Stimulated activated CD4-positive, alpha-beta T cell treated with anti-CD3 and anti-CD28 coated beads, Interleukin-2, amount 100 ng/mL, for 48 hours (primary cell): ENCODE data around the gene PSAP.

Experiments
- DNase-seq, 2 donors: peaks; one replicate each; pipeline ENCODE4 v3.0.0-alpha.2; 2020

PSAP gene

DNA sequence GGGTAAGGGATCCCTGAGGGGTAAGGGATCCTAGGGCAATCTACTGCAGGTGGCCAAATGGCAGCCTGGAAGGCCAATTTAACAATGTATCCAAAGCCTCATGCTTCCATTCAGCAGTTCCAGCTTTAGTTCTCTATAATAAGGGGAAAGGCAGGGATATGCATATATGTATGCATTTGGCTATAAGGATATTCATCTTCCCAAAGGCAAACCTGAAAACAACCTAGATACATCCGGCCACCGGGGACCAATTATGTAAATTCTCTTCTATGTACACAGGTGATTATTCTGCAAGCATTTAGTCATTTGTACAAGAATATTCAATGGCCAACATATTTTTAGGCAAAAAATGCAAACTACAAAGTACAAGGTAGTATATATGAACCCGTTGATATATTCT is 26.7 kb downstream of the PSAP start:
- no peak for DNase-seq

GRCh38 chr10:71823356-71823755 is 27.7 kb downstream of the PSAP start:
- no peak for DNase-seq

DNA sequence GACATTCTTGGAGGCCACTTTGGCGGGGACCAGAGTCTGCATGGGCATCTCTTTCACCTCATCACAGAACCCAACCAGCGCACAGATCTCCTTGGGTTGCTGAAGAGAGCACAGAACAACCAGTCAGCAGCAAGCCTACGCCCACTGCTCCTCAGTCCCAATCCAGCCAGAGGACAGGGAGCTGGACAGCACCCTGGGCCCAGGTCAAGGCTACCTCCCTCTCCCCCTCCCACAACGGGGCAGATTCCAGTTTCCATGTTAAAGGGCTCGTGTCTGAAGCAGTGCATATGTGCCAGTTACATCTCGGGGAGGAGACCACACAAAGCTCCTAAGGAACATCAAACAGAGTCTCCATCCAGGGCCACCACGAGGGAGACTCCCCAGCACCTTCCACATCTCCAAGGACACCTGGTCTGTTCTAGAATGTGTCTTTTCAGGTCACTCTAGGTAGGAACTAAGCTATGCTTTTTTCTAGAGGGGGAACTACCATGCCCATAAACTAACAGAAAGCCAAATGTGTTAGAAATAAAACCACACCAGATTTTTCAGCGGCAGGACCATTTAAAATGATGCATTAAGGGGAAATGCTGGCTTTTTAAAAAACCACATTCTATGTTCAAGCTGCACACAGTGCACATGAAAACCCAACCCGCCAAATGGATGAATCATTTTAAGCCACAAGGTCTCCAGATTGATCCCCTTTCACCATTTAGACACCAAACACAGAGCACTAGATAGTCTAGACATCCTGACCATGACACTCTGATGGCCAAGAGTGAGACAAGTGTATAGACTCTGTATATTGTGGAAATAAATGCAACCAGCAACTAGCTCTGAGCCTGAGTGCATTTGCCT is 28.9 kb downstream of the PSAP start:
- DNase-seq: no peak

GRCh38 chr10:71820966-71821365 is 30.1 kb downstream of the PSAP start:
- DNase-seq: no peak

DNA sequence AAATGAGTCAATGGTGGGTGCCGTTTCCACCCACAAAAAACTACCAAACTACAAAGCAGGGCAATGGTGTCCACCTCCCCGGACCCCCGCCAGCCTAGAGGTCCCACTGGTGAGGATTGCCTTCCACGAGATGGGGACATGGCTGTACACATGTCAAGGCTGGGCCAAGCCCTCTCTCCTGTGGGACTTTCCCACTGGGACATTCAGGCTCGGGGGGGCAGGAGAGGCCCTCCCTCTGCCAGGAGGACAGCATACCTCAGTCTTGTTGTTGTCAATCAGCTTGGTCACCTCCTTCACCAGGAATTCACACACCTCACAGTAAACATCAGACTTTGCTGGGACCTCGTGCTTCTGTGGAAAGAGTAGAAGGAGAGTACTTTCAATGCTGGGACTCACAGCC is 31.1 kb downstream of the PSAP start:
- DNase-seq: no peak

- DNase-seq: no peak
Observed at GRCh38 chr10:71819441-71819861, 31.6 kb downstream of the PSAP start.

- DNase-seq: no peak
Observed at GRCh38 chr10:71818674-71819260, 32.3 kb downstream of the PSAP start.

- DNase-seq: no peak
Observed at GRCh38 chr10:71817831-71818655, 33.0 kb downstream of the PSAP start.

- DNase-seq: no peak
Observed at GRCh38 chr10:71816936-71817618, 34.0 kb downstream of the PSAP start.

DNA sequence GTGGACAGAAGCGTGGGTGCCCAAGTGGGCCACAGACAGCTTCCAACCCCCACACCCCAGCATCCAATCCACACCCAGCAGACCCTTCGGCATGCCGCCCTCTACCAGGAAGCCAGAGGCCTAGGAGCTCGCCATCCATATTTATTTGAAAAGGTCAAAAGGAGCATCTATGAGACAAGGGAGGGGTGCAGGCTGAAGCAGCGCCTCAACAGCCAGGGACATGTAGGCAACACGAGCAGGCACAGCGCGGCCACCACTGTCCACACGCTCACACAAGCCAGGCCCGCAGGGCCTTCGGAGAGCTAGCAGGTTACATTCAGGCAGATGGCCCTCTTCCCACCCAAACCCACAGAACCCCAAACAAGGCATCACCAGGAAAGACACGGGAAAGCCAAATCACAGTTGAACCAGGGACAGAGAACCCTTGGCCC is 34.6 kb downstream of the PSAP start:
- DNase-seq: no peak

GRCh38 chr10:71815515-71816130 is 35.4 kb downstream of the PSAP start:
- no peak for DNase-seq

- DNase-seq: no peak
Observed at GRCh38 chr10:71814922-71815411, 36.1 kb downstream of the PSAP start.

- no peak for DNase-seq
Observed at GRCh38 chr10:71812913-71813590, 38.0 kb downstream of the PSAP start.

- peak; percentile 72 to 83 for DNase-seq
Observed at GRCh38 chr10:71812016-71812912, 38.8 kb downstream of the PSAP start.

- no peak for DNase-seq
Observed at GRCh38 chr10:71811351-71811750, 39.7 kb downstream of the PSAP start.

GRCh38 chr10:71810048-71810750 is 40.9 kb downstream of the PSAP start:
- no peak for DNase-seq

DNA sequence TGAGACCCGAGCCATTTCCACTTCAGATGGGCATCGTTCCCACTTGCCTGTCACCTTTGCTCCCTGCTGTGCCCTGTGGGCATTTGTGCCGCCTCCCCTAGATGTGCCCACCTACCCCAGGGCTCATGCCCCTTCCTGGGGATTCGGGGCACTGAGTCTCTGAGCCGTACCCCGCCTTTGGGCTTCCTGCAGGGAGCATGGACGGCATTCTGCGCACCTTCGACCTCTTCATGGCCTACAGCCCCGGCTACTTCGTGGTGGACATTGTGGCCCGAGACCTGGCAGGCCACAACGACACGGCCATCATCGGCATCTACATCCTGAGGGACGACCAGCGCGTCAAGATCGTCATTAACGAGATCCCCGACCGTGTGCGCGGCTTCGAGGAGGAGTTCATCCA is 41.4 kb downstream of the PSAP start:
- DNase-seq: no peak

- DNase-seq: no peak
Observed at GRCh38 chr10:71807557-71808510, 43.2 kb downstream of the PSAP start.
